Hepatocyte (in vitro differentiated cells): ENCODE data around the gene PHLDA3.
"Not testable (repeated sequence)": the region's sequence is repeated elsewhere in the genome, so short reads cannot be mapped to it uniquely, and the experiment has no call there.

Experiments
- CTCF ChIP-seq: fragments of 200-600 bp; sonication (generic); IDR thresholded peaks from 2 replicates; pipeline ENCODE4 v1.5.1; 2016; ENCODE audit warnings: antibody characterized with exemption, mild to moderate bottlenecking; ENCODE audit not compliant: poor library complexity
- EZH2 ChIP-seq: fragments of 200-600 bp; sonication (generic); IDR thresholded peaks from 2 replicates; pipeline ENCODE4 v1.6.1; 2016; ENCODE audit warnings: antibody characterized with exemption, mild to moderate bottlenecking, borderline replicate concordance
- EZH2phosphoT487 ChIP-seq: fragments of 200-600 bp; sonication (generic); IDR thresholded peaks from one replicate; pipeline ENCODE4 v1.6.1; 2018; ENCODE audit warnings: antibody characterized with exemption, mild to moderate bottlenecking, low read depth, moderate library complexity; ENCODE audit not compliant: unreplicated experiment, severe bottlenecking

- not testable (repeated sequence) for TF ChIP-seq CTCF, EZH2phosphoT487, EZH2
These were observed 9.7 kb upstream of the PHLDA3 start for GRCh38 chr1:201478666-201479065.
